NB4 (cell line): ENCODE measurements around the gene PRPSAP2.
"Not testable (repeated sequence)": the region's sequence is repeated elsewhere in the genome, so short reads cannot be mapped to it uniquely, and the experiment has no call there.

Experiments
- DNase-seq: peaks from one replicate; pipeline ENCODE4 v3.0.0; 2010; ENCODE audit warnings: low read depth
- H3K4me3 ChIP-seq: one replicate; pipeline ENCODE4 v1.5.1; 2011; ENCODE audit warnings: mild to moderate bottlenecking, low read depth, low read length, moderate library complexity
- MYC ChIP-seq: IDR thresholded peaks from 2 replicates; pipeline ENCODE4 v1.6.1; 2011; ENCODE audit warnings: low read depth, low read length
- POLR2A ChIP-seq: IDR thresholded peaks from 2 replicates; pipeline ENCODE4 v1.6.1; 2011; ENCODE audit warnings: mild to moderate bottlenecking; ENCODE audit not compliant: insufficient read length; ENCODE audit errors: extremely low read depth
- TF ChIP-seq, protein P1 (sequence below): IDR thresholded peaks from one replicate; pipeline ENCODE4 v1.5.1; 2012; ENCODE audit warnings: low read depth, low read length
- TF ChIP-seq, protein P2 (sequence below): IDR thresholded peaks from 2 replicates; pipeline ENCODE4 v1.6.1; 2011; ENCODE audit warnings: low read depth, low read length

Gene PRPSAP2

DNA sequence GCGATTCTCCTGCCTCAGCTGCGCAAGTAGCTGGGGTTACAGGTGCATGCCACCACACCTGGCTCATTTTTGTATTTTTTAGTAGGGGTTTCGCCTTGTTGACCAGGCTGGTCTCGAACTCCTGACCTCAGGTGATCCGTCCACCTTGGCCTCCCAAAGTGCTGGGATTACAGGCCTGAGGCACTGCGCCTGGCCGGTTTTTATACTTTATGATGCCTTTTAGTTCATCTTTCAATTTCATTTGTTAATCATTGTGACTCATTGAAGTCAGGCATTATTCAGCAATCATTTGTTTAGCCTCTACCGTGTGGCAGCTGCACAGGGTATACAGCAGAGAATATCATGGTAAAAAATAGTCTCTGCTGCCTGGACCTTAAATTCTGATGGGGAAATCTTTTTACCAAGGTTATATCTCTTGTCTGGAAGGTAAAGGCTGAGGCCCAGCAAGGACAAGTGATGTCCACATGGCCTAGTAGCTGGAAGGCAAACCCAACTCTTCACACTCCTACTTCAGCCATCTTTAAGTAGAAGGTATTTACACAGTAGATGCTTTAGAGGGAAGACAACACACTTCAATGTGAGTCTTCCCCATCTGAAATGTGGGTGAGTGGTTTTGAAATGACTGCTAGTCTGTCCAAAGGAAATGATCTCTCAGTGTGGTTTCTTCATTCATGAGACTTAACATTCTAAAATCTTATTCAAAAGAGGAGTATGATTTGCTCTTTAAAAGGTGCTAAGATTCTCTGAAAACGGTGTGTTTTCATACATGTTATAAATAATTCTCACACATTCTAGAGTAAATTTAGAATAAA, 2.4 kb downstream of the PRPSAP2 start:
- no peak overlapping the region for H3K4me3 ChIP-seq
- no peak for DNase-seq

DNA sequence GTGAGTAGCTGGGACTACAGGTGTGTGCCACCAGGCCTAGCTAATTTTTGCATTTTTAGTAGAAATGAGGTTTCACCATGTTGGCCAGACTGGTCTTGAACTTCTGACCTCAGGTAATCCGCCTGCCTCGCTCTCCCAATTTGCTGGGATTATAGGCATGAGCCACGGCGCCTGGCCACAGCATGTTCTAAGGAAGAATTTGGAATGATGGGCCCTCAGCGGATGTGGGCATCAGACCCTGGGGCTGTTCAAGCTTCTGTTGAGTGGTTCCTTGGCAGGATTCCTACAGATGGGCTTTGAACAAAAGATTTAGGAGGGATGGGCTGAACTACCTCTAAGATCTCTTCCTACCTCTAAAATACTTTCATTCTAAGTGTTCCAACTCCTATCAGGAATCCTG, 4.1 kb downstream of the PRPSAP2 start:
- DNase-seq = no peak

More for the DNA sequence above, 2.4 kb downstream of the PRPSAP2 start:
- TF ChIP-seq, protein P1, sequence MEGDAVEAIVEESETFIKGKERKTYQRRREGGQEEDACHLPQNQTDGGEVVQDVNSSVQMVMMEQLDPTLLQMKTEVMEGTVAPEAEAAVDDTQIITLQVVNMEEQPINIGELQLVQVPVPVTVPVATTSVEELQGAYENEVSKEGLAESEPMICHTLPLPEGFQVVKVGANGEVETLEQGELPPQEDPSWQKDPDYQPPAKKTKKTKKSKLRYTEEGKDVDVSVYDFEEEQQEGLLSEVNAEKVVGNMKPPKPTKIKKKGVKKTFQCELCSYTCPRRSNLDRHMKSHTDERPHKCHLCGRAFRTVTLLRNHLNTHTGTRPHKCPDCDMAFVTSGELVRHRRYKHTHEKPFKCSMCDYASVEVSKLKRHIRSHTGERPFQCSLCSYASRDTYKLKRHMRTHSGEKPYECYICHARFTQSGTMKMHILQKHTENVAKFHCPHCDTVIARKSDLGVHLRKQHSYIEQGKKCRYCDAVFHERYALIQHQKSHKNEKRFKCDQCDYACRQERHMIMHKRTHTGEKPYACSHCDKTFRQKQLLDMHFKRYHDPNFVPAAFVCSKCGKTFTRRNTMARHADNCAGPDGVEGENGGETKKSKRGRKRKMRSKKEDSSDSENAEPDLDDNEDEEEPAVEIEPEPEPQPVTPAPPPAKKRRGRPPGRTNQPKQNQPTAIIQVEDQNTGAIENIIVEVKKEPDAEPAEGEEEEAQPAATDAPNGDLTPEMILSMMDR = no peak
- TF ChIP-seq, protein P2, sequence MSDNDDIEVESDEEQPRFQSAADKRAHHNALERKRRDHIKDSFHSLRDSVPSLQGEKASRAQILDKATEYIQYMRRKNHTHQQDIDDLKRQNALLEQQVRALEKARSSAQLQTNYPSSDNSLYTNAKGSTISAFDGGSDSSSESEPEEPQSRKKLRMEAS = no peak
- no peak for TF ChIP-seq POLR2A
- no peak for TF ChIP-seq MYC

DNA sequence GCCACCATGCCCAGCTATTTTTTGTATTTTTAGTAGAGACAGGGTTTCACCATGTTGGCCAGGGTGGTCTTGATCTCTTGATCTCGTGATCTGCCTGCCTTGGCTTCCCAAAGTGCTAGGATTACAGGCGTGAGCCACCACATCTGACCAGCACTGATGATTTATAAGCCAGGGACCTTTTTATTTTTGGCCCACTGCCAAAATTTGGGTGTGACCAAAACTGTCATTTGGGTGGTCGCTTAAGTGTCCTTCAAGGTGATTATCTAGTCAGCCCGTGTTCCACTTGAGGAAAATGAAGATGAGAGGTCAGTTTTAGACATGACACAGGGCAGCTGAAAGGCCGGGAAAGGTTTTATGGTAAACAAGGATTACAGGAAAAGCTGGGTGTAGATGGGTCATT, 7.1 kb downstream of the PRPSAP2 start:
- not testable (repeated sequence) for DNase-seq

More for the DNA sequence above, 4.1 kb downstream of the PRPSAP2 start:
- TF ChIP-seq, protein P2 = no peak
- TF ChIP-seq, protein P1 = no peak
- no peak for TF ChIP-seq POLR2A
- TF ChIP-seq MYC = no peak
- no peak overlapping the region for H3K4me3 ChIP-seq

DNA sequence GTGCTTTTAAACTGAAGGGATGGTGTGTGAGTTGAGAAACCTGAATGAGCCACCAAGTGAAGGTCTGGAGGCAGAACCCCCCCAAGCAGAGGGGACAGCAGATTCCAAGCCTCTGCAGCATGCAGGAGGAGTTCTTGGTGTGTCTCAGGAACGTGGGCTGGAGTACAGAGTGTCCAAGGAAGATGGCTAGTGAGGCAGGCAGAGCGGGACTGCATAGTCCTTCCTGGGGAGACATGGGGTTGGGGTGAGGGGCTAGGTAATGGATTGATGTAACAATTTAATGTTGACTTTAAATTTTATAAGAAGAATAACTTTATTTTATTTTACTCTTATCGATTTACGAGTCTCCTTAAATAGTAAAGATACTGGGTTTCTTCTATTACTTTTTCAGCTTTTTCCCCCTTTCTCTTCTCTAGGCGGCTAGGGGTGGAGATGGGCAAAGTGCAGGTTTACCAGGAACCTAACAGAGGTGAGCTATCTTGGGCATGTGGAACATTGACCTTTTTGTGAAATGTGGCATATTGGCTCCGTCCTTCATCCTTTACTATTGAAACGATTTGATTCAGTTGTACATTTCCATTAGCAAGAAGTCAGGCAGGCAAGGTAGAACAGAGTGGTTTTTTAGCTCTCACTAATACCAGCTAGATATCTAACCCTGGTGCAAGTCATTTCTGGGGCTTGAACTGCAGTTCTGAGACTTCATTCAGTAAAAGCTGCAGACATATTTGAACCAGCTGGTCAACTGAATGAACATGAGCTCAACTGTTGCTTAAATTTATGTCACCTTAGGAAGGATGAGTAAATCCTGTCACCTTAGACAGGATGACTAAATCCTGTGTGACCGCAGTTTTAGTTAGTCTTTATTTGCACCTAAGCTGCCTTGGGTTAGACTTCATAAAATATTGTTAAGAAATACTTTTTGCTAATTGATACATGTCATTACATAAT, 9.2 kb downstream of the PRPSAP2 start:
- no peak for DNase-seq
- TF ChIP-seq, protein P1 = no peak
- TF ChIP-seq POLR2A = no peak
- TF ChIP-seq MYC = no peak
- TF ChIP-seq, protein P2 = no peak
- no peak overlapping the region for H3K4me3 ChIP-seq

More for the DNA sequence above, 7.1 kb downstream of the PRPSAP2 start:
- not testable (repeated sequence) for H3K4me3 ChIP-seq

DNA sequence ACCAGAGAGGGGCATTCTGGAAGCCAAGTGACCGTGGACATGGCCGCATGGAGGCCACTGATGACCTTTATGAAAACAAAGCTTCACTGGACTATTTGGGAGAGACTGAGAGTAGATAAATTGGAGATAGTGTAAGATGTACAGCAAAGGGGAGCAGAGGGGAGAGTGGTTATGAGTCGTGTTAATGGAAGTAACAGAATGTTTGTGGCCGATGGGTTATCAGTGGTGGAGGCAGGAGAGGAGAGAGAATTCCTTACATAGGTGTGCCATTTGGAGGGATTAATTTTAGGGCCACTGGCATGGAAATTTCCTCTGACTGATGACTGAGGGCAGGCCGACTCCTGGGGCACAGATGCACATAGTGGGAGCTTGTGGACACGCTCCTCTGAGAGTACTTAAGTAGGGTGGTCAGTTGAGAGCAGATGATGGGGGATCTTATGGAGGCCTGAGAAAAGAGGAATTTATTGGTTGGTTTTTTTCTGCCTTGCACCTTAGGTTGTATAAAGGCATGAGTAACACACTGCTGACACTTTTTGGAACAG, 19.2 kb downstream of the PRPSAP2 start:
- no peak for DNase-seq
- H3K4me3 ChIP-seq = no peak overlapping the region

More for the DNA sequence above, 19.2 kb downstream of the PRPSAP2 start:
- TF ChIP-seq, protein P2 = no peak
- TF ChIP-seq POLR2A = no peak
- TF ChIP-seq MYC = no peak
- TF ChIP-seq, protein P1 = no peak
